Prostate gland (tissue), 2 donors: Measurements from ENCODE around the gene FAM50B.

Source experiments
- POLR2A ChIP-seq: fragments of 450-650 bp; IDR thresholded peaks from one replicate; pipeline ENCODE4 v1.6.1; 2016; ENCODE audit warnings: antibody characterized with exemption, mild to moderate bottlenecking
- POLR2AphosphoS5 ChIP-seq: sonication (generic); formaldehyde crosslinking; IDR thresholded peaks from one replicate; pipeline ENCODE4 v1.6.1; 2017; ENCODE audit warnings: antibody characterized with exemption
- TF ChIP-seq, protein P1 (sequence below), 4 experiments: fragments of 200-600 bp in 2 of 4; fragments of 450-650 bp in 2 of 4; sonication (generic) in 2 of 4; IDR thresholded peaks; 1 replicate in 3 of 4; 2 replicates in 1 of 4; pipeline ENCODE4 v1.5.1; 2016 to 2019; ENCODE audit warnings: antibody characterized with exemption in 4 of 4, mild to moderate bottlenecking in 2 of 4, moderate library complexity in 2 of 4

DNA sequence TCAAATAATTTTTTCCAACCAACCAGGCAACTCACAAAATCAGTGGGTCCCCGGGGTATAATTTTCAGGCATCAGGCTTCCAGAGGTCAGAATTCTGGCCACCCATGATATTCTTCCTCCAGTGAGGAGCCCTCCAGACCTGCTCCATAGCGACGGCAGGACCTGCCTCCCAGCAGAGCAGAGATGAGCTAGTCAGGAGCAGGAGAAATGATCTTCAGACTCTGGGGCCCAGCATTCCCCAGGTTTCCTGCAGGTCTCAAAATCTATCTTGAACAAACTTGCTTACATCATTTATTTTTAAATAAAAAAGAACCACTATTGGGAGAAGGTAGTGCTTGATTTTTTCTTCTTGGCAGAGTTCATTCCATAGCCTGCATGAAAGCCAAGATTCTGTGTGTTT is 44.7 kb downstream of the FAM50B start:
- TF ChIP-seq, protein P1, sequence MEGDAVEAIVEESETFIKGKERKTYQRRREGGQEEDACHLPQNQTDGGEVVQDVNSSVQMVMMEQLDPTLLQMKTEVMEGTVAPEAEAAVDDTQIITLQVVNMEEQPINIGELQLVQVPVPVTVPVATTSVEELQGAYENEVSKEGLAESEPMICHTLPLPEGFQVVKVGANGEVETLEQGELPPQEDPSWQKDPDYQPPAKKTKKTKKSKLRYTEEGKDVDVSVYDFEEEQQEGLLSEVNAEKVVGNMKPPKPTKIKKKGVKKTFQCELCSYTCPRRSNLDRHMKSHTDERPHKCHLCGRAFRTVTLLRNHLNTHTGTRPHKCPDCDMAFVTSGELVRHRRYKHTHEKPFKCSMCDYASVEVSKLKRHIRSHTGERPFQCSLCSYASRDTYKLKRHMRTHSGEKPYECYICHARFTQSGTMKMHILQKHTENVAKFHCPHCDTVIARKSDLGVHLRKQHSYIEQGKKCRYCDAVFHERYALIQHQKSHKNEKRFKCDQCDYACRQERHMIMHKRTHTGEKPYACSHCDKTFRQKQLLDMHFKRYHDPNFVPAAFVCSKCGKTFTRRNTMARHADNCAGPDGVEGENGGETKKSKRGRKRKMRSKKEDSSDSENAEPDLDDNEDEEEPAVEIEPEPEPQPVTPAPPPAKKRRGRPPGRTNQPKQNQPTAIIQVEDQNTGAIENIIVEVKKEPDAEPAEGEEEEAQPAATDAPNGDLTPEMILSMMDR (IDR thresholded peaks at IDR 0.05) = no peak
- TF ChIP-seq POLR2A (no peak), POLR2AphosphoS5 (no peak)
